GM18498 (cell line): ENCODE measurements around the gene B2M.
"Not testable (repeated sequence)": the region's sequence is repeated elsewhere in the genome, so short reads cannot be mapped to it uniquely, and the experiment has no call there.

ENCODE experiments used
- ATAC-seq: cut with Tn5 transposase; IDR thresholded peaks from one replicate; pipeline ENCODE4 v1.9.1; 2021; ENCODE audit warnings: mild to moderate bottlenecking, moderate library complexity; ENCODE audit not compliant: unreplicated experiment

B2M gene

GRCh38 chr15:44697014-44697413 is 14.3 kb upstream of the B2M start:
- no peak for ATAC-seq

- ATAC-seq, result no peak
Measured at GRCh38 chr15:44698641-44699040, 12.7 kb upstream of the B2M start.

DNA sequence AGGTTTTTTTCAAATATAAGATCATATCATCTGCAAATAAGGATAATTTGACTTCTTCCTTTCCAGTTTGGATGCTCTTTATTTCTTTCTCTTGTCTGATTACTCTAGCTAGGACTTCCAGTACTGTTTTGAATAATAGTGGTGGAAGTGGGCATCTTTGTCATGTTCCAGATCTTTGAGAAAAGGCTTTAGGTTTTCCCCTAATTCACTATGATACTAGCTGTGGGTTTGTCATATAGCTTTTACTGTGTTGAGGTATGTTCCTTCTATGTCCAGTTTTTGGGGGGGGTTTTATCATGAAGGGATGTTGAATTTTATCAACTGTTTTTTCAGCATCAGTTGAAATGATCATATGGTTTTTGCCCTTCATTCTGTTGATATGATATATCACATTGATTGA is 10.6 kb upstream of the B2M start:
- not testable (repeated sequence) for ATAC-seq

- ATAC-seq, result no peak
Measured at GRCh38 chr15:44705986-44706385, 5.3 kb upstream of the B2M start.

DNA sequence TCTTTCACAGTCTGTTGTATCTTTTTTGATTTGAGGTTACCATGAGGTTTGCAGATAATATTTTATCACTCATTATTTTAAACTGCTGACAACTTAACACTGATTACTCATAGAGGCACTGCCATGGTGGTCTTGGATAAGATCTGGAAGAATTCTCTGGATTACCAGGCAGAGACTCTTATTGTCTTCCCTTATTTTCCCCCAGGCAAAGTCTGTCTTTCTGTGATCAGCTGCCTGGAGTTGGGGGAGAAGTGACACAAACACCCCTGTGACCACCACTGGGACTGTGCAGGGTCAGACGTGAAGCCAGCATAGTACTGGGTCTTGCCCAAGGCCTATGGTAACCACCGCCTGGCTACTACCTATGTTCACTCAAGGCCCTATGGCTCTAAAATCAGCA is 4.9 kb upstream of the B2M start:
- no peak for ATAC-seq

DNA sequence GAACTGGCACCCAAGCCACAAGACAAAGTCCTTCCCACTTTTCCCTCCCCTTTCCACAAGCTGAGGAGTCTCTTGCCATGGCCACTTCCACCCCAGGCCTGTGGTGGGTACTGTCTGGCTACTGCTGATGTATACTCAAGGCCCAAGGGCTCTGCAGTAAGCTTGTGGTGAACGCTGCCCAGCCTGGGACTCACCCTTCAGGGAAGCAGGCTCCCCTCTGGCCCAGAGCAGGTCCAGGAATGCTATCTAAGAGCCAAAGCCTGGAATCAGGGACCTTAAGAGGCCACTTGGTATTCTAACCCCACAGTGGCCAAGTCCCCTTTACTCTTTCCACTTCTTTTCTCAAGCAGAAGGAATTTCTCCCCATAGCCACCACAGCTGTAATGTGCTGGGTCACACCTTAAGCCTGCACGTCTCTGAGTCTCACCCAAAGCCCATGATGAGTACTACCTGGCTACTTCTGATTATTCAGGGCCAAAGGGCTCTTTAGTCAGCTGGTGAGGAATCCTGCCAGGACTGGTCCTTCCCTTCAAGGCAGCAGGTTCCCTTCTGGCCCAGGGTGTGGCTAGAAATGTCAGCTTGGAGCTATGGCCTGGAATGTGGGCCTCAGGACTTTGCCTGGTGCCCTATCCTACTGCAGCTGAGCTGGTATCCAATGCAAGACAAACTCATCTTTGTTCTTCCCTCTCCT is 4.2 kb upstream of the B2M start:
- ATAC-seq, result no peak

DNA sequence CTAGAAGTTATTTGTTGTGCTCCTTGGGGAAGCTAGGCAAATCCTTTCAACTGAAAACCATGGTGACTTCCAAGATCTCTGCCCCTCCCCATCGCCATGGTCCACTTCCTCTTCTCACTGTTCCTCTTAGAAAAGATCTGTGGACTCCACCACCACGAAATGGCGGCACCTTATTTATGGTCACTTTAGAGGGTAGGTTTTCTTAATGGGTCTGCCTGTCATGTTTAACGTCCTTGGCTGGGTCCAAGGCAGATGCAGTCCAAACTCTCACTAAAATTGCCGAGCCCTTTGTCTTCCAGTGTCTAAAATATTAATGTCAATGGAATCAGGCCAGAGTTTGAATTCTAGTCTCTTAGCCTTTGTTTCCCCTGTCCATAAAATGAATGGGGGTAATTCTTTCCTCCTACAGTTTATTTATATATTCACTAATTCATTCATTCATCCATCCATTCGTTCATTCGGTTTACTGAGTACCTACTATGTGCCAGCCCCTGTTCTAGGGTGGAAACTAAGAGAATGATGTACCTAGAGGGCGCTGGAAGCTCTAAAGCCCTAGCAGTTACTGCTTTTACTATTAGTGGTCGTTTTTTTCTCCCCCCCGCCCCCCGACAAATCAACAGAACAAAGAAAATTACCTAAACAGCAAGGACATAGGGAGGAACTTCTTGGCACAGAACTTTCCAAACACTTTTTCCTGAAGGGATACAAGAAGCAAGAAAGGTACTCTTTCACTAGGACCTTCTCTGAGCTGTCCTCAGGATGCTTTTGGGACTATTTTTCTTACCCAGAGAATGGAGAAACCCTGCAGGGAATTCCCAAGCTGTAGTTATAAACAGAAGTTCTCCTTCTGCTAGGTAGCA is 851 bp upstream of the B2M start:
- no peak for ATAC-seq

- ATAC-seq, result peak; percentile 17
Measured at GRCh38 chr15:44711743-44712345, 527 bp downstream of the B2M start.

DNA sequence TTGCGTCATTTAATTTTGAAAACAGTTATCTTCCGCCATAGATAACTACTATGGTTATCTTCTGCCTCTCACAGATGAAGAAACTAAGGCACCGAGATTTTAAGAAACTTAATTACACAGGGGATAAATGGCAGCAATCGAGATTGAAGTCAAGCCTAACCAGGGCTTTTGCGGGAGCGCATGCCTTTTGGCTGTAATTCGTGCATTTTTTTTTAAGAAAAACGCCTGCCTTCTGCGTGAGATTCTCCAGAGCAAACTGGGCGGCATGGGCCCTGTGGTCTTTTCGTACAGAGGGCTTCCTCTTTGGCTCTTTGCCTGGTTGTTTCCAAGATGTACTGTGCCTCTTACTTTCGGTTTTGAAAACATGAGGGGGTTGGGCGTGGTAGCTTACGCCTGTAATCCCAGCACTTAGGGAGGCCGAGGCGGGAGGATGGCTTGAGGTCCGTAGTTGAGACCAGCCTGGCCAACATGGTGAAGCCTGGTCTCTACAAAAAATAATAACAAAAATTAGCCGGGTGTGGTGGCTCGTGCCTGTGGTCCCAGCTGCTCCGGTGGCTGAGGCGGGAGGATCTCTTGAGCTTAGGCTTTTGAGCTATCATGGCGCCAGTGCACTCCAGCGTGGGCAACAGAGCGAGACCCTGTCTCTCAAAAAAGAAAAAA is 1.2 kb downstream of the B2M start:
- no peak for ATAC-seq

DNA sequence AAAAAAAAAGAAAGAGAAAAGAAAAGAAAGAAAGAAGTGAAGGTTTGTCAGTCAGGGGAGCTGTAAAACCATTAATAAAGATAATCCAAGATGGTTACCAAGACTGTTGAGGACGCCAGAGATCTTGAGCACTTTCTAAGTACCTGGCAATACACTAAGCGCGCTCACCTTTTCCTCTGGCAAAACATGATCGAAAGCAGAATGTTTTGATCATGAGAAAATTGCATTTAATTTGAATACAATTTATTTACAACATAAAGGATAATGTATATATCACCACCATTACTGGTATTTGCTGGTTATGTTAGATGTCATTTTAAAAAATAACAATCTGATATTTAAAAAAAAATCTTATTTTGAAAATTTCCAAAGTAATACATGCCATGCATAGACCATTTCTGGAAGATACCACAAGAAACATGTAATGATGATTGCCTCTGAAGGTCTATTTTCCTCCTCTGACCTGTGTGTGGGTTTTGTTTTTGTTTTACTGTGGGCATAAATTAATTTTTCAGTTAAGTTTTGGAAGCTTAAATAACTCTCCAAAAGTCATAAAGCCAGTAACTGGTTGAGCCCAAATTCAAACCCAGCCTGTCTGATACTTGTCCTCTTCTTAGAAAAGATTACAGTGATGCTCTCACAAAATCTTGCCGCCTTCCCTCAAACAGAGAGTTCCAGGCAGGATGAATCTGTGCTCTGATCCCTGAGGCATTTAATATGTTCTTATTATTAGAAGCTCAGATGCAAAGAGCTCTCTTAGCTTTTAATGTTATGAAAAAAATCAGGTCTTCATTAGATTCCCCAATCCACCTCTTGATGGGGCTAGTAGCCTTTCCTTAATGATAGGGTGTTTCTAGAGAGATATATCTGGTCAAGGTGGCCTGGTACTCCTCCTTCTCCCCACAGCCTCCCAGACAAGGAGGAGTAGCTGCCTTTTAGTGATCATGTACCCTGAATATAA is 2.0 kb downstream of the B2M start:
- no peak for ATAC-seq

GRCh38 chr15:44715142-44715796 is 4.0 kb downstream of the B2M start:
- ATAC-seq, result no peak

DNA sequence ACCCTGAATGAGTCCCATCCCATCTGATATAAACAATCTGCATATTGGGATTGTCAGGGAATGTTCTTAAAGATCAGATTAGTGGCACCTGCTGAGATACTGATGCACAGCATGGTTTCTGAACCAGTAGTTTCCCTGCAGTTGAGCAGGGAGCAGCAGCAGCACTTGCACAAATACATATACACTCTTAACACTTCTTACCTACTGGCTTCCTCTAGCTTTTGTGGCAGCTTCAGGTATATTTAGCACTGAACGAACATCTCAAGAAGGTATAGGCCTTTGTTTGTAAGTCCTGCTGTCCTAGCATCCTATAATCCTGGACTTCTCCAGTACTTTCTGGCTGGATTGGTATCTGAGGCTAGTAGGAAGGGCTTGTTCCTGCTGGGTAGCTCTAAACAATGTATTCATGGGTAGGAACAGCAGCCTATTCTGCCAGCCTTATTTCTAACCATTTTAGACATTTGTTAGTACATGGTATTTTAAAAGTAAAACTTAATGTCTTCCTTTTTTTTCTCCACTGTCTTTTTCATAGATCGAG is 4.5 kb downstream of the B2M start:
- no peak for ATAC-seq

GRCh38 chr15:44716983-44717602 is 5.8 kb downstream of the B2M start:
- no peak for ATAC-seq

GRCh38 chr15:44718180-44718926 is 7.0 kb downstream of the B2M start:
- no peak for ATAC-seq

DNA sequence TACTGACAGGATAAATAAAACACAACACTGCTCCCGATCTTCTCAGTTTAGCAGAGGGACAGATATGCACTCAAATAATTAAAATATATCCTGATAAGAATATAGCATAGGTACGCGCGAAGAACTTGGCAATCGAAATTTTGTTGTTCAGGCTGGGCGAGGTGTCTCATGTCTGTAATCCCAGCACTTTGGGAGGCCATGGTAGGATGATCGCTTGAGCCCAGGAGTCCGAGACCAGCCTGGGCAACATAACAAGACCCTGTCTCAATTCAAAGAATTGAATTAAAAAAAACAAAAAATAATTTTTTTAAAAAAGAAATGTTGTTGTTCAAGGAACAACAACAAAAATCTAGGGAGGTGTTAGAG is 7.6 kb downstream of the B2M start:
- ATAC-seq, result no peak

DNA sequence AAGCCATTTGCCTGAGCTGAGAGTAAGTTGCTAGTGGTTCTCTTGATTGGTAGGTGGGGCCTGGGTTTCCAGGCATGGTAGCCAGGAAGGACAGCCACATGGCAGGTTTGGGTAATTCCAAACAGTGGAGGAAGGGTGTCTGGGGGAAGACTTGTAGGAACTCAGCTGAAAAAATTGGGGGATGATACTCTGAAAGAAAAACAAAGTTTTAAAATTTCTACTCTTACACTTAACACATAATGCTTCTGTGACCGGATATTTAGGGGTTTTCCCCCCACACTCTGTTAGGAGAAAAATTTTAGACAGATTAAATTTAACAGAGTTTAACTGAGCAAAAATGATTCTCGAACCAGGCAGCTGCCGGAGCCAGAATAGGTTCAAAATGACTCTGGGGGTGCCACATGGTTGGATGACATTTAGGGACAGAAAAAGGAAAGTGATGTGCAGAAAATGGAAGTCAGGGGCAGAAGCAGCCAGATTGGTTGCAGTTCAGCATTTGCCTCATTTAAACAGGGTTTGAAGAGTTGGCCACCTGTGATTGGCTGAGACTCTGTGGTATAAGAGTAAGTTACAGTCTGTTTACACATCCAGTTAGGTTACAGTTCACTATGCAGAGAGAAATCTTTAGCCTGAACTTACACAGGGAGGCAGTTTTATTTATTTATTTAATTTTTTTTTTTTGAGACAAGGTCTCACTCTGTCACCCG is 8.1 kb downstream of the B2M start:
- peak; percentile 48 for ATAC-seq

DNA sequence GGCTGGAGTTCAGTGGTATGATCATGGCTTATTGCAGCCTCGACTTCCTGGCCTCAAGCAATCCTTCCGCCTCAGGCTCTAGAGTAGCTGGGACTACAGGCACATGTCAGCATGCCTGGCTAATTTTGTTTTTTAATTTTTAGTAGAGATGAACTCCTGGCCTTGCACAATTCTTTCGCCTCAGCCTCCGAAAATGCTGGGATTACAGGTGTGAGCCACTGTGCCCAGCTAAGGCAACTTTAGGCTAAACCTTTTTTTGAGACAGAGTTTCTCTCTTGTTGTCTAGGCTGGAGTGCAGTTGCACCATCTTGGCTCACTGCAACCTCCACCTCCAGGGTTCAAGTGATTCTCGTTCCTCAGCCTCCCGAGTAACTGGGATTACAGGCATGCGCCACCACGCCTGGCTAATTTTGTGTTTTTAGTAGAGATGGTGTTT is 8.7 kb downstream of the B2M start:
- peak; percentile 4 for ATAC-seq
